ENCODE measurements around the gene WIZ. TPM values are rescaled to one million over a fixed set of nuclear protein-coding genes. Genes with fewer than 3 reads are reported as not detected.

Gene WIZ
- total RNA-seq, 6 donors from 2014 or later = 28.7 to 112 (median 40.8) TPM

- H3K9me3 ChIP-seq = no peaks in the 10 kb centered on the region
- TF ChIP-seq EP300 (IDR thresholded peaks at IDR 0.05) (no peak), POLR2A (IDR thresholded peaks at IDR 0.05) (no peak), CTCF (IDR thresholded peaks at IDR 0.05) (no peak), POLR2AphosphoS5 (IDR thresholded peaks at IDR 0.05) (no peak)
- WGBS, 2 donors = 71 to 76% methylated on average over 10 of the region's 10 CpGs
- DNase-seq (no peak), ATAC-seq (ENCODE audit: low FRiP score in 2 of 2) (no peak)
- H3K4me1 ChIP-seq = peaks cover 0 to 9% (median 7%) of the 10 kb centered on the region in 4 donors
- no peak overlapping the region for H3K4me3 ChIP-seq
- H3K27me3 ChIP-seq = no peaks in the 10 kb centered on the region
- peaks cover 0 to 9% (median 2%) of the 10 kb centered on the region in 4 donors for H3K36me3 ChIP-seq
- H3K27ac ChIP-seq = no peak overlapping the region
These were observed 12.2 kb downstream of the WIZ start for GRCh38 chr19:15437355-15438123.

GRCh38 chr19:15436826-15437110 lies 13.0 kb downstream of the WIZ start:
- peaks cover 0 to 9% (median 2%) of the 10 kb centered on the region in 4 donors for H3K36me3 ChIP-seq
- no peak for ATAC-seq (ENCODE audit: low FRiP score in 2 of 2)
- no peaks in the 10 kb centered on the region for H3K9me3 ChIP-seq
- peaks cover 1 to 10% (median 9%) of the 10 kb centered on the region in 4 donors for H3K4me1 ChIP-seq
- H3K4me3 ChIP-seq = no peak overlapping the region
- H3K27me3 ChIP-seq = no peaks in the 10 kb centered on the region
- TF ChIP-seq CTCF (IDR thresholded peaks at IDR 0.05) (no peak), POLR2A (IDR thresholded peaks at IDR 0.05) (no peak), EP300 (IDR thresholded peaks at IDR 0.05) (no peak), POLR2AphosphoS5 (IDR thresholded peaks at IDR 0.05) (no peak)
- no peak for DNase-seq
- no peak overlapping the region for H3K27ac ChIP-seq
- 95 to 96% methylated on average over 9 to 15 of the region's 15 CpGs for WGBS, 2 donors

GRCh38 chr19:15436012-15436825 lies 13.5 kb downstream of the WIZ start:
- Histone ChIP-seq H3K4me1 (peaks cover 7 to 16% (median 15%) of the 10 kb centered on the region in 4 donors), H3K9me3 (no peaks in the 10 kb centered on the region), H3K36me3 (peaks cover 0 to 9% (median 2%) of the 10 kb centered on the region in 4 donors), H3K4me3 (no peak overlapping the region), H3K27me3 (no peaks in the 10 kb centered on the region), H3K27ac (no peak overlapping the region)
- 89 to 90% methylated on average over 9 to 10 of the region's 10 CpGs for WGBS, 2 donors
- ATAC-seq (ENCODE audit: low FRiP score in 2 of 2) (no peak), DNase-seq (no peak)
- TF ChIP-seq EP300 (IDR thresholded peaks at IDR 0.05) = no peak
- no peak for TF ChIP-seq POLR2A (IDR thresholded peaks at IDR 0.05)
- TF ChIP-seq CTCF (IDR thresholded peaks at IDR 0.05) = no peak
- TF ChIP-seq POLR2AphosphoS5 (IDR thresholded peaks at IDR 0.05) = no peak

- Histone ChIP-seq H3K9me3 (no peaks in the 10 kb centered on the region), H3K4me3 (peak overlapping the region in 3 of 4 donors; percentile 84 to 99 (median 97)), H3K27ac (peak overlapping the region; percentile 84 to 92 (median 90)), H3K4me1 (peaks cover 21 to 42% (median 32%) of the 10 kb centered on the region in 4 donors), H3K36me3 (peaks cover 0 to 20% (median 6%) of the 10 kb centered on the region in 4 donors), H3K27me3 (no peaks in the 10 kb centered on the region)
- 72 to 84% methylated on average over 5 to 7 of the region's 8 CpGs for WGBS, 2 donors
- DNase-seq (no peak), ATAC-seq (ENCODE audit: low FRiP score in 2 of 2) (no peak)
- no peak for TF ChIP-seq EP300 (IDR thresholded peaks at IDR 0.05)
- TF ChIP-seq POLR2A (IDR thresholded peaks at IDR 0.05) = no peak
- no peak for TF ChIP-seq POLR2AphosphoS5 (IDR thresholded peaks at IDR 0.05)
- no peak for TF ChIP-seq CTCF (IDR thresholded peaks at IDR 0.05)
These were observed 16.2 kb downstream of the WIZ start for GRCh38 chr19:15433519-15434069.
